MCF 10A (cell line): ENCODE measurements around the gene TATDN2. TPM values are rescaled to one million over a fixed set of nuclear protein-coding genes. Genes with fewer than 3 reads are reported as not detected.

Source experiments
- BruUV-seq: library from RNA; stranded (reverse); fragments of 400-500 nt; replicated peaks from 2 replicates; lab custom pipeline; 2021; lab: Mats Ljungman, UMichigan
- CTCF ChIA-PET: fragments of 300-600 bp; sonication (Branson Sonifier 250); formaldehyde crosslinking; extraction: SDS; loops from one replicate; lab custom pipeline; 2021; ENCODE audit warnings: antibody characterized with exemption, inconsistent platforms; lab: Yijun Ruan, JAX
- POLR2A ChIA-PET: fragments of 300-600, 350-650 bp; sonication (Branson Sonifier 250); formaldehyde crosslinking; extraction: SDS; loops from one replicate; lab custom pipeline; 2020; ENCODE audit warnings: antibody characterized with exemption, inconsistent platforms; lab: Yijun Ruan, JAX
- DNase-seq: peaks from one replicate; pipeline ENCODE4 v3.0.0-alpha.2; 2018; ENCODE audit not compliant: unreplicated experiment
- H3K27ac Mint-ChIP-seq: one replicate; pipeline ENCODE4 v1.8.0; 2022; ENCODE audit warnings: mild to moderate bottlenecking, low read depth, mixed read lengths; ENCODE audit not compliant: unreplicated experiment
- H3K27me3 Mint-ChIP-seq: one replicate; pipeline ENCODE4 v1.8.0; 2022; ENCODE audit warnings: mixed read lengths; ENCODE audit not compliant: insufficient read depth, unreplicated experiment
- H3K36me3 Mint-ChIP-seq: one replicate; pipeline ENCODE4 v1.8.0; 2022; ENCODE audit warnings: mild to moderate bottlenecking, moderate library complexity, mixed read lengths; ENCODE audit not compliant: insufficient read depth, unreplicated experiment
- H3K4me1 Mint-ChIP-seq: one replicate; pipeline ENCODE4 v1.8.0; 2022; ENCODE audit warnings: mixed read lengths; ENCODE audit not compliant: insufficient read depth, unreplicated experiment
- H3K4me3 Mint-ChIP-seq: one replicate; pipeline ENCODE4 v1.8.0; 2022; ENCODE audit warnings: mild to moderate bottlenecking, moderate library complexity, mixed read lengths; ENCODE audit not compliant: unreplicated experiment
- H3K9me3 Mint-ChIP-seq: one replicate; pipeline ENCODE4 v1.8.0; 2022; ENCODE audit warnings: mixed read lengths; ENCODE audit not compliant: unreplicated experiment
- intact Hi-C: fragments of 100-400 bp; cut with micrococcal nuclease; formaldehyde crosslinking; loops from 2 replicates; pipeline ENCODE4 v1.14.1; 2022
- microRNA-seq: library from miRNA; unstranded; fragments of <30 nt; microRNA quantifications from one replicate; pipeline ENCODE4 v1.2.0, GENCODE V29; 2022
- total RNA-seq: library from RNA; stranded (reverse); gene quantifications from 2 replicates; pipeline ENCODE4 v1.2.3, GENCODE V29; 2022
- TF ChIP-seq, protein P1 (sequence below): fragments of 200-600 bp; IDR thresholded peaks from one replicate; pipeline ENCODE4 v1.8.0; 2022; ENCODE audit warnings: antibody characterized with exemption, mild to moderate bottlenecking; ENCODE audit not compliant: unreplicated experiment

TATDN2 gene
- total RNA-seq, 1 experiment from 2014 or later = 25.9 TPM

- H3K27ac Mint-ChIP-seq = no peak overlapping the region
- no TSS peak for BruUV-seq
- H3K36me3 Mint-ChIP-seq = no peaks in the 10 kb centered on the region
- H3K4me1 Mint-ChIP-seq = no peaks in the 10 kb centered on the region
- H3K27me3 Mint-ChIP-seq = peaks cover 90% of the 10 kb centered on the region
- ChIA-PET POLR2A (interaction anchor here (1.6 kb wide), 1 partner anchor 8 kb away, joined by 5 read pairs; the partner anchor contains the start of gene SEC13), CTCF (interaction anchor here (1.0 kb wide), 1 partner anchor 16 kb away, joined by 3 read pairs; no protein-coding TSS in a partner anchor)
- no peak overlapping the region for H3K4me3 Mint-ChIP-seq
- no peak for DNase-seq
- no peaks in the 10 kb centered on the region for H3K9me3 Mint-ChIP-seq
- intact Hi-C loops = no loop called here
- TF ChIP-seq, protein P1, sequence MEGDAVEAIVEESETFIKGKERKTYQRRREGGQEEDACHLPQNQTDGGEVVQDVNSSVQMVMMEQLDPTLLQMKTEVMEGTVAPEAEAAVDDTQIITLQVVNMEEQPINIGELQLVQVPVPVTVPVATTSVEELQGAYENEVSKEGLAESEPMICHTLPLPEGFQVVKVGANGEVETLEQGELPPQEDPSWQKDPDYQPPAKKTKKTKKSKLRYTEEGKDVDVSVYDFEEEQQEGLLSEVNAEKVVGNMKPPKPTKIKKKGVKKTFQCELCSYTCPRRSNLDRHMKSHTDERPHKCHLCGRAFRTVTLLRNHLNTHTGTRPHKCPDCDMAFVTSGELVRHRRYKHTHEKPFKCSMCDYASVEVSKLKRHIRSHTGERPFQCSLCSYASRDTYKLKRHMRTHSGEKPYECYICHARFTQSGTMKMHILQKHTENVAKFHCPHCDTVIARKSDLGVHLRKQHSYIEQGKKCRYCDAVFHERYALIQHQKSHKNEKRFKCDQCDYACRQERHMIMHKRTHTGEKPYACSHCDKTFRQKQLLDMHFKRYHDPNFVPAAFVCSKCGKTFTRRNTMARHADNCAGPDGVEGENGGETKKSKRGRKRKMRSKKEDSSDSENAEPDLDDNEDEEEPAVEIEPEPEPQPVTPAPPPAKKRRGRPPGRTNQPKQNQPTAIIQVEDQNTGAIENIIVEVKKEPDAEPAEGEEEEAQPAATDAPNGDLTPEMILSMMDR = no peak
Measured at GRCh38 chr3:10329495-10330015, 81.3 kb downstream of the TATDN2 start.

- no peak overlapping the region for H3K4me3 Mint-ChIP-seq
- H3K27ac Mint-ChIP-seq = no peak overlapping the region
- no peaks in the 10 kb centered on the region for H3K4me1 Mint-ChIP-seq
- H3K27me3 Mint-ChIP-seq = peaks cover 82% of the 10 kb centered on the region
- DNase-seq = no peak
- no peaks in the 10 kb centered on the region for H3K36me3 Mint-ChIP-seq
- intact Hi-C loops = no loop called here
- TF ChIP-seq, protein P1 = no peak
- no TSS peak for BruUV-seq
- no peaks in the 10 kb centered on the region for H3K9me3 Mint-ChIP-seq
- ChIA-PET CTCF (interaction anchor here (0.5 to 1.0 kb wide), 3 partner anchors 15 to 387 kb away, joined by 3 to 4 read pairs (median 3); no protein-coding TSS in a partner anchor), POLR2A (interaction anchor here (1.6 kb wide), 1 partner anchor 9 kb away, joined by 5 read pairs; the partner anchor contains the start of gene SEC13)
Measured at GRCh38 chr3:10330319-10330718, 82.1 kb downstream of the TATDN2 start.

Small RNA genes lying within 50 kb of the gene (microRNA-seq; reads per million reads assigned to microRNA genes)
- not detected for gene MIR378B

Other genes starting within 250 kb of the TATDN2 start
- 14.6 and 24.6 TPM in 2 replicates for gene FANCD2, start 222.0 kb upstream of the TATDN2 start, total RNA-seq
- not detected in 2 replicates for gene FANCD2OS, start 140.2 kb upstream of the TATDN2 start, total RNA-seq
- 78.5 and 82.5 TPM in 2 replicates for gene BRK1, start 132.8 kb upstream of the TATDN2 start, total RNA-seq
- 50.9 and 54.6 TPM in 2 replicates for gene VHL, start 106.7 kb upstream of the TATDN2 start, total RNA-seq
- 6.0 and 7.0 TPM in 2 replicates for gene IRAK2, start 83.5 kb upstream of the TATDN2 start, total RNA-seq
- not detected in 2 replicates for gene GHRL, start 44.5 kb downstream of the TATDN2 start, total RNA-seq
- 141 and 156 TPM in 2 replicates for gene SEC13, start 72.7 kb downstream of the TATDN2 start, total RNA-seq